SU-DHL-6 (cell line): Measurements from ENCODE around the gene KIAA1614.

Experiments
- EZH2phosphoT487 ChIP-seq: fragments of 200-600 bp; sonication (generic), shearing (Covaris generic); conservative IDR thresholded peaks from 2 replicates; pipeline ENCODE4 v1.6.1; 2018; ENCODE audit warnings: mild to moderate bottlenecking, antibody characterized with exemption, low read length, moderate library complexity, mixed read lengths
- TF ChIP-seq, protein P1 (sequence below): fragments of 200-600 bp; sonication (generic); IDR thresholded peaks from one replicate; pipeline ENCODE4 v1.5.1; 2017; ENCODE audit warnings: antibody characterized with exemption, mild to moderate bottlenecking, low read length, moderate library complexity; ENCODE audit not compliant: insufficient read depth, poor library complexity, severe bottlenecking

DNA sequence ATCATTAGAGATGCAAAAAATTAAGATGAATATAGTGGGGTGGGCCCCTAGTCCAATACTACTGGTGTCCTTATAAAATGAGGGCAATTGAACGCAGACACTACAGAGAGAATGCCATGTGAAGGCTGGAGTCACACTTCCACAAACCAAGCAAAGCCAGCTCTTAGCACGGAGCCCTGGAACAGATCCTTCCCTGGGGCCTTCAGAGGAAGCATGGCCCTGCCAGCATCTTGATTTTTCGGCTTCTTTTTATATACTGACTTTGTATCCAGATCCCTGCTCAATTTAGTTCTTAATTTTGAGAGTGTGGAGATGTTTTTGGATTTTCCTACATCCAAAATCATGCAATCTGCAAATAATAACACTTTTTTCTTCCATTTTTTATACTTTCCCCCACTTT, 10.2 kb upstream of the KIAA1614 start:
- no peak for TF ChIP-seq EZH2phosphoT487
- TF ChIP-seq, protein P1, sequence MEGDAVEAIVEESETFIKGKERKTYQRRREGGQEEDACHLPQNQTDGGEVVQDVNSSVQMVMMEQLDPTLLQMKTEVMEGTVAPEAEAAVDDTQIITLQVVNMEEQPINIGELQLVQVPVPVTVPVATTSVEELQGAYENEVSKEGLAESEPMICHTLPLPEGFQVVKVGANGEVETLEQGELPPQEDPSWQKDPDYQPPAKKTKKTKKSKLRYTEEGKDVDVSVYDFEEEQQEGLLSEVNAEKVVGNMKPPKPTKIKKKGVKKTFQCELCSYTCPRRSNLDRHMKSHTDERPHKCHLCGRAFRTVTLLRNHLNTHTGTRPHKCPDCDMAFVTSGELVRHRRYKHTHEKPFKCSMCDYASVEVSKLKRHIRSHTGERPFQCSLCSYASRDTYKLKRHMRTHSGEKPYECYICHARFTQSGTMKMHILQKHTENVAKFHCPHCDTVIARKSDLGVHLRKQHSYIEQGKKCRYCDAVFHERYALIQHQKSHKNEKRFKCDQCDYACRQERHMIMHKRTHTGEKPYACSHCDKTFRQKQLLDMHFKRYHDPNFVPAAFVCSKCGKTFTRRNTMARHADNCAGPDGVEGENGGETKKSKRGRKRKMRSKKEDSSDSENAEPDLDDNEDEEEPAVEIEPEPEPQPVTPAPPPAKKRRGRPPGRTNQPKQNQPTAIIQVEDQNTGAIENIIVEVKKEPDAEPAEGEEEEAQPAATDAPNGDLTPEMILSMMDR = no peak
